B cell (primary cell): ENCODE measurements around the gene TXLNA. TPM values are rescaled to one million over a fixed set of nuclear protein-coding genes. Genes with fewer than 3 reads are reported as not detected.

ENCODE experiments used
- ATAC-seq: fragments of 200-7000 bp; cut with Tn5 transposase; one replicate; pipeline ENCODE4 v1.10.0; 2021; ENCODE audit warnings: low read depth, mild to moderate bottlenecking, moderate number of reproducible peaks, moderate library complexity
- CTCF ChIA-PET: fragments of 350-600 bp; sonication (Branson Sonifier 250); formaldehyde crosslinking; loops from one replicate; lab custom pipeline; 2021; ENCODE audit warnings: antibody characterized with exemption, inconsistent platforms; lab: Charles Lee
- POLR2A ChIA-PET: fragments of 350-600 bp; sonication (Branson Sonifier 250); formaldehyde crosslinking; loops from one replicate; lab custom pipeline; 2021; ENCODE audit warnings: antibody characterized with exemption; lab: Charles Lee
- DNase-seq: peaks from one replicate; pipeline ENCODE4 v3.0.0; 2013
- H2AFZ ChIP-seq: 2 replicates; pipeline ENCODE4 v1.6.1; 2012; ENCODE audit warnings: mild to moderate bottlenecking, low read depth, low read length; ENCODE audit not compliant: insufficient read depth, poor library complexity, severe bottlenecking
- H3K27ac ChIP-seq, 2 donors: 1 replicate in 1 of 2; 2 replicates in 1 of 2; pipeline ENCODE4 v1.5.1; 2012 to 2013; ENCODE audit warnings: low read length in 2 of 2, mild to moderate bottlenecking in 2 of 2, moderate library complexity in 1 of 2
- H3K27me3 ChIP-seq, 4 experiments: fragments of 200-600 bp in 1 of 4; sonication (generic) in 1 of 4; replicated peaks in 1 of 4; 1 replicate in 2 of 4; 2 replicates in 2 of 4; pipeline versions ENCODE4 v1.6.1 to v1.7.0; 2013 to 2016; ENCODE audit warnings: low read length in 3 of 4, mild to moderate bottlenecking in 2 of 4, mixed read lengths in 1 of 4, moderate library complexity in 1 of 4; ENCODE audit not compliant: insufficient read depth in 4 of 4, control insufficient read depth in 3 of 4; ENCODE audit errors: control extremely low read depth in 1 of 4
- H3K36me3 ChIP-seq, 2 experiments: replicated peaks in 1 of 2; 1 replicate in 1 of 2; 2 replicates in 1 of 2; pipeline versions ENCODE4 v1.6.1 to v1.7.1; 2013; ENCODE audit warnings: low read length in 1 of 2; ENCODE audit not compliant: insufficient read depth in 2 of 2, control insufficient read depth in 1 of 2; ENCODE audit errors: control extremely low read depth in 1 of 2, extremely low read depth in 1 of 2
- H3K4me1 ChIP-seq, 2 donors: fragments of 200-600 bp in 1 of 2; sonication (generic) in 1 of 2; 1 replicate in 1 of 2; 2 replicates in 1 of 2; pipeline versions ENCODE4 v1.5.1 to v1.6.1; 2013 to 2017; ENCODE audit warnings: low read length in 2 of 2; ENCODE audit not compliant: control insufficient read depth in 2 of 2, insufficient read depth in 2 of 2
- H3K4me2 ChIP-seq: replicated peaks from 2 replicates; pipeline ENCODE3; 2012; ENCODE audit warnings: mild to moderate bottlenecking, low read depth, low read length; ENCODE audit not compliant: poor library complexity, severe bottlenecking
- H3K4me3 ChIP-seq, 5 experiments: fragments of 200-600 bp in 1 of 5; sonication (generic) in 1 of 5; 1 replicate in 3 of 5; 2 replicates in 2 of 5; pipeline versions ENCODE4 v1.5.1 to v1.7.0; 2011 to 2016; ENCODE audit warnings: low read length in 4 of 5, mild to moderate bottlenecking in 4 of 5, low read depth in 2 of 5, control low read depth in 1 of 5, moderate library complexity in 1 of 5; ENCODE audit not compliant: insufficient read depth in 1 of 5; ENCODE audit errors: control extremely low read depth in 1 of 5, extremely low read depth in 1 of 5
- H3K79me2 ChIP-seq: fragments of 200-600 bp; sonication (generic); one replicate; pipeline ENCODE4 v1.6.0; 2016; ENCODE audit warnings: low read length; ENCODE audit not compliant: control insufficient read depth, insufficient read depth
- H3K9ac ChIP-seq: fragments of 200-600 bp; sonication (generic); 2 replicates; pipeline ENCODE4 v1.6.1; 2017; ENCODE audit warnings: mild to moderate bottlenecking, low read length, moderate library complexity
- H3K9me3 ChIP-seq, 3 donors: one replicate each; pipeline versions ENCODE4 v1.6.1 to v1.7.1; 2013; ENCODE audit warnings: low read length in 2 of 3; ENCODE audit not compliant: control insufficient read depth in 2 of 3, insufficient read depth in 1 of 3; ENCODE audit errors: control extremely low read depth in 1 of 3
- H4K20me1 ChIP-seq: 2 replicates; pipeline ENCODE4 v1.6.0; 2012; ENCODE audit warnings: mild to moderate bottlenecking, low read length; ENCODE audit not compliant: insufficient read depth, control insufficient read depth, poor library complexity, severe bottlenecking
- H3K27ac Mint-ChIP-seq: one replicate; pipeline ENCODE4 v1.8.0; 2021; ENCODE audit warnings: mixed read lengths
- H3K27me3 Mint-ChIP-seq: one replicate; pipeline ENCODE4 v1.8.0; 2021; ENCODE audit warnings: mixed read lengths
- H3K4me1 Mint-ChIP-seq: one replicate; pipeline ENCODE4 v1.8.0; 2021; ENCODE audit warnings: mixed read lengths
- H3K4me3 Mint-ChIP-seq: one replicate; pipeline ENCODE4 v1.8.0; 2021; ENCODE audit warnings: mixed read lengths
- H3K9me3 Mint-ChIP-seq: one replicate; pipeline ENCODE4 v1.8.0; 2022; ENCODE audit warnings: mixed read lengths; ENCODE audit not compliant: insufficient read depth
- CTCF ChIP-seq: fragments of 200-600 bp; IDR thresholded peaks from one replicate; pipeline ENCODE4 v1.8.0; 2022; ENCODE audit warnings: antibody characterized with exemption, mild to moderate bottlenecking
- EZH2 ChIP-seq: IDR thresholded peaks from 2 replicates; pipeline ENCODE4 v1.6.1; 2012; ENCODE audit warnings: borderline replicate concordance, low read depth, mild to moderate bottlenecking, moderate library complexity, low read length; ENCODE audit not compliant: insufficient read depth, poor library complexity, severe bottlenecking
- WGBS: methylation state at CpG from one replicate; pipeline ENCODE4 v1.1.5; 2013; ENCODE audit warnings: missing lambda C conversion rate; ENCODE audit not compliant: insufficient coverage; 5-methylcytosine and 5-hydroxymethylcytosine counted together
- intact Hi-C: fragments of 100-400 bp; cut with micrococcal nuclease; formaldehyde crosslinking; loops from one replicate; pipeline ENCODE4 v1.10.0; 2022
- polyA plus RNA-seq: library from polyadenylated mRNA; depleted of rRNA; stranded (reverse); fragments of >200 nt; gene quantifications from 2 replicates; pipeline ENCODE4 v1.2.3, GENCODE V29; 2012
- total RNA-seq, 2 donors: library from RNA; stranded (reverse); fragments of 120-200 nt in 1 of 2; gene quantifications; 1 replicate in 1 of 2; 2 replicates in 1 of 2; pipeline versions ENCODE4 v1.2.3 to v1.2.4, GENCODE V29; 2013 to 2022

The TXLNA gene
- total and polyA plus RNA-seq, 2 donors (not counting 1 experiment from before 2014, with no cell fraction given): 23.0 to 38.3 TPM

GRCh38 chr1:32247452-32247851, 68.0 kb downstream of the TXLNA start:
- Histone ChIP-seq H3K27ac (no peak overlapping the region), H3K4me3 (no peak overlapping the region)
- POLR2A ChIA-PET: interaction anchor here (1.3 to 4.7 kb wide), 2 partner anchors 37 to 89 kb away, joined by 8 to 19 read pairs; partner anchors contain the start of gene MARCKSL1

More at GRCh38 chr1:32247452-32247851, 68.0 kb downstream of the TXLNA start:
- Histone ChIP-seq H3K79me2 (peaks cover 7% of the 10 kb centered on the region), H3K9me3 (no peaks in the 10 kb centered on the region), H3K27me3 (no peaks in the 10 kb centered on the region), H3K36me3 (no peaks in the 10 kb centered on the region), H3K4me2 (peak overlapping the region; percentile 82), H3K4me1 (peaks cover 67 to 70% of the 10 kb centered on the region in 2 donors), H2AFZ (no peak overlapping the region), H3K9ac (no peak overlapping the region), H4K20me1 (no peaks in the 10 kb centered on the region)
- intact Hi-C loops: no loop called here
- no peak for TF ChIP-seq CTCF
- no peak for TF ChIP-seq EZH2
- ATAC-seq (no peak), DNase-seq (no peak)
- H3K9me3 Mint-ChIP-seq: no peaks in the 10 kb centered on the region
- peaks cover 61% of the 10 kb centered on the region for H3K4me1 Mint-ChIP-seq
- H3K27ac Mint-ChIP-seq: peak overlapping the region; percentile 84
- 95% methylated on average over 11 of the region's 12 CpGs for WGBS
- peak overlapping the region; percentile 68 for H3K4me3 Mint-ChIP-seq
- CTCF ChIA-PET: interaction anchor here (1.1 to 6.3 kb wide), 18 partner anchors 8 to 283 kb away, joined by 3 to 84 read pairs (median 12); partner anchors contain the start of genes BSDC1, HDAC1, KPNA6 and MARCKSL1
- H3K27me3 Mint-ChIP-seq: no peaks in the 10 kb centered on the region

Other genes starting within 250 kb of the TXLNA start
- 184 and 193 TPM in 2 replicates for gene PTP4A2, start 241.3 kb upstream of the TXLNA start, total RNA-seq
- gene PTP4A2, start 241.3 kb upstream of the TXLNA start, polyA plus RNA-seq: 78.2 and 94.4 TPM in 2 replicates
- gene KHDRBS1, start 165.8 kb upstream of the TXLNA start, total RNA-seq: 99.0 and 101 TPM in 2 replicates
- 35.7 and 50.3 TPM in 2 replicates for gene KHDRBS1, start 165.8 kb upstream of the TXLNA start, polyA plus RNA-seq
- 28.8 and 30.9 TPM in 2 replicates for gene TMEM39B, start 106.7 kb upstream of the TXLNA start, total RNA-seq
- gene TMEM39B, start 106.7 kb upstream of the TXLNA start, polyA plus RNA-seq: 31.0 and 32.3 TPM in 2 replicates
- gene KPNA6, start 71.6 kb upstream of the TXLNA start, total RNA-seq: 49.9 and 54.8 TPM in 2 replicates
- gene KPNA6, start 71.6 kb upstream of the TXLNA start, polyA plus RNA-seq: 14.0 and 14.6 TPM in 2 replicates
- 7.8 and 10.2 TPM in 2 replicates for gene CCDC28B, start 20.9 kb downstream of the TXLNA start, total RNA-seq
- 7.1 and 8.0 TPM in 2 replicates for gene CCDC28B, start 20.9 kb downstream of the TXLNA start, polyA plus RNA-seq
- gene IQCC, start 26.0 kb downstream of the TXLNA start, total RNA-seq: 2.0 and 2.1 TPM in 2 replicates
- gene IQCC, start 26.0 kb downstream of the TXLNA start, polyA plus RNA-seq: 1.6 and 2.0 TPM in 2 replicates
- not detected in 2 replicates for gene DCDC2B, start 29.4 kb downstream of the TXLNA start, total RNA-seq
- not detected in 2 replicates for gene DCDC2B, start 29.4 kb downstream of the TXLNA start, polyA plus RNA-seq
- gene TMEM234, start 42.7 kb downstream of the TXLNA start, total RNA-seq: 50.4 and 60.8 TPM in 2 replicates
- gene TMEM234, start 42.7 kb downstream of the TXLNA start, polyA plus RNA-seq: 22.0 and 22.3 TPM in 2 replicates
- 87.0 and 91.0 TPM in 2 replicates for gene EIF3I, start 42.7 kb downstream of the TXLNA start, total RNA-seq
- gene EIF3I, start 42.7 kb downstream of the TXLNA start, polyA plus RNA-seq: 130 and 153 TPM in 2 replicates
- 4.1 and 5.4 TPM in 2 replicates for gene FAM167B, start 67.5 kb downstream of the TXLNA start, total RNA-seq
- gene FAM167B, start 67.5 kb downstream of the TXLNA start, polyA plus RNA-seq: 1.1 and 1.8 TPM in 2 replicates
- gene LCK, start 71.6 kb downstream of the TXLNA start, total RNA-seq: 20.1 and 22.3 TPM in 2 replicates
- gene LCK, start 71.6 kb downstream of the TXLNA start, polyA plus RNA-seq: 23.8 and 35.2 TPM in 2 replicates
- 200 and 205 TPM in 2 replicates for gene HDAC1, start 112.4 kb downstream of the TXLNA start, total RNA-seq
- 170 and 184 TPM in 2 replicates for gene HDAC1, start 112.4 kb downstream of the TXLNA start, polyA plus RNA-seq
- gene MARCKSL1, start 156.6 kb downstream of the TXLNA start, total RNA-seq: 73.2 and 77.6 TPM in 2 replicates
- gene MARCKSL1, start 156.6 kb downstream of the TXLNA start, polyA plus RNA-seq: 106 and 109 TPM in 2 replicates
- 33.7 and 33.8 TPM in 2 replicates for gene FAM229A, start 182.8 kb downstream of the TXLNA start, total RNA-seq
- gene FAM229A, start 182.8 kb downstream of the TXLNA start, polyA plus RNA-seq: 33.3 and 40.9 TPM in 2 replicates
- gene TSSK3, start 182.9 kb downstream of the TXLNA start, total RNA-seq: 10.4 and 11.6 TPM in 2 replicates
- gene TSSK3, start 182.9 kb downstream of the TXLNA start, polyA plus RNA-seq: 1.5 and 1.8 TPM in 2 replicates
- gene BSDC1, start 214.8 kb downstream of the TXLNA start, total RNA-seq: 117 and 124 TPM in 2 replicates
- 54.5 and 69.0 TPM in 2 replicates for gene BSDC1, start 214.8 kb downstream of the TXLNA start, polyA plus RNA-seq